ENCODE results near the gene NTMT1.

- no peak for TF ChIP-seq ZNF778 (CRISPR knock-in tag; IDR thresholded peaks at IDR 0.05)
- TF ChIP-seq RAD21 (CRISPR knock-in tag; conservative IDR thresholded peaks at IDR 0.05 in 1 of 2, IDR thresholded peaks at IDR 0.05 in 1 of 2): no peak
These were observed 29.7 kb downstream of the NTMT1 start for GRCh38 chr9:129655696-129656095.

All from K562 (cell line).